ENCODE measurements around the gene GRM1.

GRM1 gene

DNA sequence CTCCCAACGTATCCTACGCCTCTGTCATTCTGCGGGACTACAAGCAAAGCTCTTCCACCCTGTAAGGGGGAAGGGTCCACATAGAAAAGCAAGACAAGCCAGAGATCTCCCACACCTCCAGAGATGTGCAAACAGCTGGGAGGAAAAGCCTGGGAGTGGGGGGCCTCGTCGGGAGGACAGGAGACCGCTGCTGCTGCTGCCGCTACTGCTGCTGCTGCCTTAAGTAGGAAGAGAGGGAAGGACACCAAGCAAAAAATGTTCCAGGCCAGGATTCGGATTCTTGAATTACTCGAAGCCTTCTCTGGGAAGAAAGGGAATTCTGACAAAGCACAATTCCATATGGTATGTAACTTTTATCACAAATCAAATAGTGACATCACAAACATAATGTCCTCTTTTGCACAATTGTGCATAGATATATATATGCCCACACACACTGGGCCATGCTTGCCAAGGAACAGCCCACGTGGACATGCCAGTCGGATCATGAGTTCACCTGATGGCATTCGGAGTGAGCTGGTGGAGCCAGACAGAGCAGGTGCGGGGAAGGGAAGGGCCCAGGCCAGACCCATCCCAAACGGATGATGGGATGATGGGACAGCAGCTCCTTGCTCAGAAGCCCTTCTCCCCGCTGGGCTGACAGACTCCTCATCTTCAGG lies 406.0 kb downstream of the GRM1 start:
- no peak for DNase-seq (ENCODE audit: insufficient read length, low spot score)
- no peak for FAIRE-seq

- no peak for FAIRE-seq
Measured at GRCh38 chr6:146441907-146442306, 413.0 kb downstream of the GRM1 start.

DNA sequence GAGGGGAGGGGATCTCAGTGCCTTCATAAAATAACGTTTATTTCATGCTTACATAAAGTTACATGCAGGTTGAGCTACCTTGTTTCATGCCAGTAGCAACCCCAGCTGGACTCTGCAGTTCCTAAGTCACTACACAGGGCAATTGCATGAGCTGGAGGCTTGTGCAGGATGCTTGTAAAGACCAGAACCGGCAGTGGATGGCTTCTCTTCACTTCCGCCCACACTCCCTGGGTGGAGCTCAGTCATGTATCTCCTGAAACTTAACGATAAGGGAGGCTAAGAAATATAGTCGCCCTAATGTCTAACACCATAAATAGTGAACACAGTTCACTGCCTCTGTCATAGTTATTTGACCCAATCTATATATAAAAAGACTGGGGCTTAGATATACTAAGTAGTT lies 415.3 kb downstream of the GRM1 start:
- no peak for DNase-seq (ENCODE audit: insufficient read length, low spot score)
- no peak for FAIRE-seq

More at GRCh38 chr6:146441907-146442306, 413.0 kb downstream of the GRM1 start:
- no peak for DNase-seq (ENCODE audit: insufficient read length, low spot score)

GRCh38 chr6:146445233-146445632 lies 416.4 kb downstream of the GRM1 start:
- DNase-seq (ENCODE audit: insufficient read length, low spot score): no peak
- no peak for FAIRE-seq

DNA sequence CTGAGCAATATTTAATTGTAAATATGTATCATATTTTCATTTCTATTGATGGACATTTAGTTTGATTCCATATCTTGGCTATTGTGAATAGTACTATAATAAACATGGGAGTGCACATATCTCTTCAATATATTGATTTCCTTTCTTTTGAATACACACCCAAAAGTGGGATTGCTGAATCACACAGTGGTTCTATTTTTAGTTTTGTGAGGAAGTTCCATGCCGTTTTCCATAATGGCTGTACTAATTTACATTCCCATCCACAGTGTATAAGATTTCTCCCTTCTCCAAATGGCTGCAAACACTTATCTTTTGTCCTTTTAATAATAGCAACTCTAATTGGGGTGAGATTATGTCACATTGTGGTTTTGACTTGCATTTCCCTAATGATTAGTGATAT lies 428.0 kb downstream of the GRM1 start:
- DNase-seq (ENCODE audit: insufficient read length, low spot score): no peak
- no peak for FAIRE-seq

DNA sequence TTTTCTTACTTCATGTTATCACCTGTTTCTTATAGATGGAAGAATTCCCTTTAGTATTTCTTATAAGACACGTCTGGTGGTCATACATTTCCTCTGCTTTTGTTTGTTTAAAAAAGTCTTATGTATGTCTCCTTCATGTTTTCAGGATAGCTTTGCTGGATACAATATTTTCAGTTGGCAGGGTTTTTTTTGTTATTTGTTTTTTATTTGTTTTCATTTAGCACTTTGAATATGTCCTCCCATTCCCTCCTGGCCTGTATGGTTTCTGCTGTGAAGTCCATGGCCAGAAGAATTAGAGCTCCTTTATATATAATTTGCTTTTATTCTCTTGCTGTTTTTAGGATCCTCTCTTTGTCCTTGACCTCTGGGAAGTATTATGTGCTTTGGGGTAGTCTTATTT lies 432.1 kb downstream of the GRM1 start:
- DNase-seq (ENCODE audit: insufficient read length, low spot score) (no peak), FAIRE-seq (no peak)

DNA sequence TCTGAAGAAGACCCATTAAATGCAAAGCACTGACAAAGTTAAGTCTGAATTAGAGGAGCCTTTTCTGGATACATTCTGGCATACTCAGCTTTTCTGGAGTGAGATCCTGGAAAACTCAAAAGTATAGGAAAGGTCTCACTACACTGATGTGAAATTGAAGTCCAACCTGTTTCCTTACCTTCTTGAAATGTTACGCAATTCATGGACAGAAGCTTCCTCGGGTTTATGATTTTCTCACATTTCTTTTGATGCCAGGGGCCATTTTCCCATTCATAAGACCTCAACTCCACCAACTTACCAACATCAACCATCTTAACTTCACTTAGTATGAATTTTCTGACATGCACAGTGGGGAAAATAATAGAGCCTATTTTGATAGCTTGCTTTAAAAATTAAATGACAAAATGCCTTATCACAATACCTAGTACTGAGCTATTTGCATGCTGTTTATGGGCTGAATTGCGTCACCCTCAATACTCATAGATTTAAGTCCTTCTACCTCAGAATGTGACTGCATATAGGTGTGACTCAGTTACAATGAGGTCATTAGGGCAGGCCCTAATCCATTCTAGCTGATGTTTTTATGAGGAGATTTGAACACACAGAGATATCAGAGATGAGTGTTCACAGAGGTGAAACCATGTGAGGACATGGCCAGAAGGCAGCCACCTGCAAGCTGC lies 441.4 kb downstream of the GRM1 start:
- FAIRE-seq (no peak), DNase-seq (ENCODE audit: insufficient read length, low spot score) (no peak)

GRCh38 chr6:146472918-146473317 lies 444.1 kb downstream of the GRM1 start:
- no peak for FAIRE-seq
- no peak for DNase-seq (ENCODE audit: insufficient read length, low spot score)

GRCh38 chr6:146481527-146481926 lies 452.7 kb downstream of the GRM1 start:
- DNase-seq (ENCODE audit: insufficient read length, low spot score) (no peak), FAIRE-seq (no peak)

DNA sequence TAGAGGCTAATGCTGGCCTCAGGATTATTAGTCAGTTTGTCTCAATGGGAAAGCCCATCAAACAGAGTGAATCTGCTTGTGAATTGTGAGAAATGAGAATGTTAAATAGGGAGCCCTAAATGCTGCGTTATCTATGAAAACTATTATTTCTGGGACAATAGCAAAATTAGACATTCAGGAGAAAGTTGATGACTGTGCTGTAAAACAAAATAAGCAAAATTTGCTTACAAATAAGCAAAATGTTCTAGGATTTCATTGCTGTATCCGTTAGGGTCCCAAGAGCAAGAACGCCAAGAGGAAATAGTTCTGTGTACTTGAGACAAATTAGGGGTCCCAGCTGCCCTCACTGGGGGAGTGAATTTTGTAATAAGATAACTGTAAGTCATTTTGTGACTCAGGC lies 455.5 kb downstream of the GRM1 start:
- DNase-seq (ENCODE audit: insufficient read length, low spot score): no peak

More for the DNA sequence above, 455.5 kb downstream of the GRM1 start:
- no peak for FAIRE-seq
